Measurements from ENCODE around the gene LMTK2.

GRCh38 chr7:98163269-98163668 is 56.6 kb downstream of the LMTK2 start:
- TF ChIP-seq CTCF (conservative IDR thresholded peaks at IDR 0.05), result no peak
- no peak for TF ChIP-seq EZH2 (IDR thresholded peaks at IDR 0.05; ENCODE audit: low read depth)

All from PC-9 (cell line).